HG03442 (cell line): ENCODE measurements around the gene CWC22.
"Not testable (repeated sequence)": the region's sequence is repeated elsewhere in the genome, so short reads cannot be mapped to it uniquely, and the experiment has no call there.

ENCODE experiments used
- ATAC-seq: cut with Tn5 transposase; IDR thresholded peaks from one replicate; pipeline ENCODE4 v1.9.1; 2021; ENCODE audit warnings: mild to moderate bottlenecking, moderate library complexity; ENCODE audit not compliant: unreplicated experiment

Gene CWC22

DNA sequence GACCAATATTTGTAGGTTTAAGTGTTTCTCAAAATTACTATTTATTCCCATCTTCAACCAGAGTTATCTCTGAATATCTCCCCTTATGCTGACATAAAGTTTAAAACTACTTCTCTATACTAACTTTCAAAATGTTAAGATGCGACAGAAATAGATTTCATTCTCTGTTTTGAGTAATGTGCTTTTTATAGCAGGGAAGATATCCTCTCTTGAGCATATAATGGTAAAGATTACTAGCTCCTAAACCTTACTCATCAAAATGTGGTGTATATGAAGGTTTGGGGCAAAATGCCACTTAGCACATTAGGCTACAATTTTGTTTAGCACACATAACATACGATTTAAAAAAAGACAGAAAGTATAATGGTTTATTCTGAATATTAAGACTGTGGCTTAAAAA is 54.4 kb downstream of the CWC22 start:
- ATAC-seq = peak; percentile 65

DNA sequence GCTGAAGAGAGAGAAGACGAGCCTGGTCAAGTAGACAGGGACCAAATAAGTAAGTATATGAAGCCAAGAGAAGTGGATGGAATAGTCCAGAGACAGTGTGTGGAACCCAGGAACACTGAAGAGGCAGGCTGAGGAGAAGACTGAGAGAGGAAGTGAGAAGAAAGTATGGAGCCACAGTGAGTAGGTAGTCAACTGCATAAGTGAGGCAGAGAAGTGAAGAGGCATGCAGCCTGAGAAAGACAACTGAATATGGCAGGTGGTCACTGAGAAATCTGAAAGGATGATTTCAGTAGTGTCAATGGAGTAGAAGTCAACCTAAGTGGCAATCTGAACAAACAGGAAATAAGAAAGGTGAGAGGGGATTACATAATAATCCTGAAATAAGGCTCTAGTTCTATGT is 55.4 kb downstream of the CWC22 start:
- ATAC-seq = peak; percentile 61

DNA sequence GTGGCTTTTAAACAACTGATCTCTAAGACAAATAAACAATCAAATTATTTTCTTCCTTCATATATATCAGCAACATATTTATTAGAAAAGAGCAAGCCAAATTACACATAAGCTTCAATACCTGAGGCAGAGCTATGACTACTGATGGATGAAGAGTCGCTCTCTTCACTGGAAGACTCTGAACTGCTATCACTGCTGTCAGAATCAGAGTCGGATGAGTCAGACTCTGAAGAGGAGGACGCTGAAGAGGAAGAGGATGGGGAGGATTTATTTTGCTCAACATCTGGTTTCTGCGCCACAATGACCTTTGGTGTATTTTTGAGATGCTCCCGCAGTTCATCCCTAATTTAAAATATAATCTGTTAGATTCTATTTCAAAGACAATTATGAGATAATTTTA is 56.7 kb downstream of the CWC22 start:
- ATAC-seq = no peak

DNA sequence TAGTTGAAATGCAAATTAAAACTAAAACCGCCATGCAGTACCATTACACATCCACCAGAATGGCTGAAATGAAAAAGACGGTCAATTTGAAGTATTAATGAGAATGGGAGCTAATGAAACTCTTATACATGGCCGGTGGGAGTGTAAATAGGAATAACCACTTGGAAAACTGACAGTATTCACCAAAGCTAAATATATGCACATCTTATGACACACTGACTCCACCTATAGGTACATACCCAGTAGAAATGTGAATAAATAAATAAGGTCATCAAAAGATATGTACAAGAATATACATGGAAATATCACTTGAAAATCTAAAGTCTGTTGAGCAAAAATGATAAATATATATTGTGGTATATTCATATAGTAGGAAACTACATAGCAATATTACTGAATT is 57.7 kb downstream of the CWC22 start:
- ATAC-seq = no peak

DNA sequence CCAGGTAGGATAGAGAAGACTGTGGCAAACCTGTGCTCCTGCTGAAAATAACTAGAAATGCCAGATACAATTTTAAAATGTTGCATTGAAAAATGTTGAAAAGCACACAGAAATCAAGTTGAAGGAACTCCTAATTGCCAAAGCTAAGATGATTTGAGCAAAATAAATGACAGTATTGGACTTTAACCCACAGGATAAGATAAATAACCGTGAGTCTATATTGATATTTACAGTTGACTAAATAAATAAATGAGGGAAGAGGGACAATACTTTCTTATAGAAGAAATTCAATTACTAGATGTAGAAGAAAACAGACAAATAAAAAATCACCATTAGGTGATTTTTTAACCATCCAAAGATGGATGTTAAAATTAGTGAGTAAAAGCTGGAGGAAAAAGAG is 59.0 kb downstream of the CWC22 start:
- no peak for ATAC-seq

DNA sequence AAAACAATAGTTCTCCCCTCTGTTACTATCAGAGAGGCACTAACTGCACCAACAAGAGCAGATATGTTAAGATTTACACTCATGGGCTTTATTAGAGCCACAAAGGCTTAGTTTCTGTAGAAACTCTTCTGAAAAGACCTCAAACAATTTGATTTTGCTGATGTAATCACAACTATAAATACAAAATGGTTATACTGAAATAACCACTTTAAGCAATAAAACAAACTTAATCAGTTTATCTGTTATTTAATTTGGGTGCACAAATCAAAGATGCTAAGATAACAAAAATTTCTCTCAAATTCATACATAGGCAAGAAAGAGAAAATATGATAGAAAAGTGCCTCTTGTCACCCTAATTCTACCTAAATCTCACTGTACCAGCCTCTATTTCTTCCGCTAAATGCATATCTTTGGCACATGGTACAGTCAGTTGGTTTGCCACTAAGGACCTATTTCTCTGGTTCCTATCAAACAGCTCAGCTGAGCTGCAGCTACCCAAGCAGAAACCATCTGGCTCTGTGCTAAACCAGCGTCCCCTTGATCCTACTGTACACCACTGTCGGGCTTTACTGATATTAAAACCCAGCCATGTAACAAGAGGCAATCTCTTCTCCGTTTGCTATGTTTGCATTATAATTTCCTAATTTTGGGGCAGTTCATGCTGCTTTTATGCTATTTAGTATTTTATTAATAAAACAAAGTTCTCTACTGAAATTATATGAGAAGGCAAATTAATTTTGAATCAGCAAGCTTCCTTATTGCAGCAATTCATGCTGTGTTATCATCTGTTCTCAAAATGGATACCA is 60.1 kb downstream of the CWC22 start:
- no peak for ATAC-seq

DNA sequence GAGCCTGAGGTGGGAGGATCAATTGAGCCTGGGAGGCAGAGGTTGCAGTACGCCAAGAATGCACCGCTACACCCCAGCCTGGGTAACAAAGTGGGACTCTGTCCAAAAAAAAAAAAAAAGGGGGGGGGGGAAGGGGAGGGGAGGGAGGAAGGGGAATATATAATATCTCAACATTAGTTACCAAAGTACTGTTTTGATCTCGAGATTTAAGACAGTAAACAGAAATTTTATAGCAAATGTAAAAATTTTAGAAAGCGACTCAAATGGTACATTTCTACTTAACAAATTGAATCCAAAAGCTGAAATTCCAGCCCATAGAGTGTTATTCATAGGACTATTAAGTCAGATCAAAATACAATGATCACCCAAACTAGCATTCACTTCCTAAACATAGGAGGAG is 60.8 kb downstream of the CWC22 start:
- no peak for ATAC-seq

DNA sequence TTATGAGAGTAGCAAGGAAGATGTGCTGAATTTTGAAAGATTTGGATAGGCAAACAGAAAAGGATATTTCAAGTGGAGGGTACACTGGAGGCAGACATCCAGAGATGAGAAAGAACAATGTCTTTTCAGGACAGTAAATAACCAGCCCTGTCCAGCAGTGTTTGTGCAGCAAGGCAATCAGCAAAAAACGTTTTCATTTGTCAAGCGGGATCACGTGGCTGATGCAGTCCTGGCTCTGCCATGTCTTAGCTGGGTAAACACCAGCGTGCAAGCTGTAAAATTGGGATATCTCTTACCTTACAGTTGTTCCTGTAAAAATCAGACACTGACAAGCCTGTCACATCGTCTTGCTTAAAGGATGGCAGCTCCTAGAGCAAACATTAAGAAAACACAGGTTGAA is 67.8 kb downstream of the CWC22 start:
- no peak for ATAC-seq

DNA sequence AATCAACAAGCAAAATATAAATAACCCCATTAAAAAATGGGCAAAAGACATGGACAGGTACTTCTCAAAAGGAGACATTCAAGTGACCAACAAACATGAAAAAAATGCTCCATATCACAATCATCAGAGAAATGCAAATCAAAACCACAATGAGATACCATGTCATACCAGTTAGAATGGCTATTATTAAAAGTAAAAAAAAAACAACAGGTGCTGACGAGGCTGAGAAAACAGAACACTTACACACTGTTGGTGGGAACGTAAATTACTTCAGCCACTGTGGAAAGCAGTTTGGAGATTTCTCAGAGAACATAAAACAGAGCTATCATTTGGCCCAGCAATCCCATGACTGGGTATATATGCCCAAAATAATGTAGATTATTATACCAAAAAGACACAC is 69.1 kb downstream of the CWC22 start:
- no peak for ATAC-seq

DNA sequence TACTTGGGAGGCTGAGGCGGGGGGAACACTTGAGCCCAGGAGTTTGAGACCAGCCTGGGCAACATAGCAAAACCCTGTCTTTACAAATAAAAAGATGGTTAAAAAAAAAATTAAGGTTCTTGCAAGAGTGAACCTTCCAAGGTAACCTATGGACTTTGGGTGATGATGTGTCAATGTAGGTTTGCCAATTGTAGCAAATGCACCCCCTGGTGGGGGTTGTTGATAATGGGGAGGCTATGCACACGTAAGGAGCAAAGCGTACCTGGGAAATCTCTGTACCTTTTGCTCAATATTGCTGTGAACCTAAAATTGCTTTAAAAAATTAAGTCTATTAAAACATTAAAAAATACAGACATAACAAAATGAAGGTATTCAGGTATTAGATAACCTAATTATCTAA is 70.4 kb downstream of the CWC22 start:
- no peak for ATAC-seq

DNA sequence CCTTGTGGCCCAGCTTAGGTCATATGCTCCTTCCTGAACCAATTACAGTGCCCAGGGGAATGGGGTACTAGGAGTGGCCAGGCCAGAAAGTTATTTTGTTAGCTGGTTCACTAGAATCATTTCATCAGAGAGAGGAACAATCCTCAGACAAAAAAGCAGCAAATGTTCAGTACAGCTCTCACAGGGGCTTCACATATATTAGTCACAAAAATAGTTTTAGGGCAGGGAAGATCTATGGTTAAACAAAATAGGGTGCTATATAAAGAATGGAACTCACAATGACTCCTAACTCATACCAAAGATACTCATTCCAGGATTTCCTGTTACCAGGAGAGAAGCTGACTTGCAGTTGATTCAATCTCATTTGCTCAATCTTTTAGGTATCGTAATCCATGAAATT is 71.0 kb downstream of the CWC22 start:
- no peak for ATAC-seq

DNA sequence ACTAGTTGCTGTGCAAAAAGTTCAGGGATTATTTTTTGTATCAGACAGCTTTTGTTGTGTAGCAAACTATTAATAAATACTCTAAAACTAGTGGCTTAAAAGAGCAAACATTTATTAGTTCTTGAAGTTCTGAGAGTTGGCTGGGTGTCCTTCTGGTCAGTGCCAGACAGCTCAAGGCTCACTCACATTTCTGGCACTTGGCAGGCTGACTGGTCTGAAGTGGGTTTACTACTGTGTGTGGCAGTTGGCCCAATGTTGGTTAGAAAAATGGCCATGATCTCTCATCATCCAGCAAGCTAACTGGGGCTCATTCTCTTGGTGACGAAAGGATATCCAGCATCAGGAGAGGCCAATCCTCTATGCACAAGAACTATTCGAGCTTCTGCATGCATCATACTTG is 74.3 kb downstream of the CWC22 start:
- ATAC-seq = no peak

DNA sequence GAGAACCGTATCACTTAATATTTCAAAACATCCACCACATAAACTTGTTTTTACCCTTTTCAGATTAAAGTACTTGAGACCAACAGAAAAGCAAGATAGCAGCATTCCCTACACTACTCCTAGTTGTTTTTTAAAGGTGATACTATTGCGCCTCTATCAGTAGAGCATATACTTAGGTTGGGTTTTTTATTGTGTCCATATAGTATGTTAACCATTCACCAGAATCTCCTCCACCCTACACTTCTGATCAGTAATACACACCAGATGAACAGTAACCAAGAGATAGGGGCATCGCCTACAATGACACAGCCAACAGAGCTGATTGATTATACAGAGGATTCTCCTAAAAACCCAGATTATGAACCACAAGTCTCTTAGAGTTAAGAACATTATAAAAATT is 75.6 kb downstream of the CWC22 start:
- no peak for ATAC-seq

DNA sequence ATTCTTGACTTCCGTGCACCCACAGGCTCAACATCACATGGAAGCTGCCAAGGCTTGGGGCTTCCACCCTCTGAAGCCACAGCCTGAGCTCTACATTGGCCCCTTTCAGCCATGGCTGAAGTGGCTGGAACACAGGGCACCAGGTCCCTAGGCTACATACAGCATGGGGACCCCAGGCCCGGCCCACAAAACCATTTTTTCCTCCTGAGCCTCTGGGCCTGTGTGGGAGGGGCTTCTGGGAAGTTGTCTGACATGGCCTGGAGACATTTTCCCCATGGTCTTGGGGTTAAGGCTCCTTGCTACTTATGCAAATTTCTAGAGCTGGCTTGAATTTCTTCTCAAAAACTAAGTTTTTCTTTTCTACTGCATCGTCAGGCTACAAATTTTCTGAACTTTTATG is 77.1 kb downstream of the CWC22 start:
- ATAC-seq = not testable (repeated sequence)

DNA sequence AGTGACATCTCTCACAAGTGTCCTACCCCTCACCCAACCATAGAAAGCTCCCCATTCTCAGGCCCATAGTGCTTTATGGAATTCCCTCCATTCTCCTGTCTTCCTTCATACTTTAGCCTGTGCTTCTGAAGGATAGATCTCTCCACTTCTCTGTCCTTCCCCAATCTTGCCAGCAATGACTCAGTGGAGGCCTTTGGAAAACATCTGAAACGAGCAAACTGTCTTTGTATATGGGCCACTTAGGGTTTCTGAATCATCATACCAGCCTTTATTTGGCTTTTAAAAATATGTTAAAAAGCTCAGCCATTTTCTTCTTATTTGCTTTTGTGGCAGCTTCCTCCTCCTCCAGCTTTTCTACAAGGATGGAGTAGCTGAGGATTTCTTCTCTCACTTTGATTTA is 80.1 kb downstream of the CWC22 start:
- no peak for ATAC-seq

DNA sequence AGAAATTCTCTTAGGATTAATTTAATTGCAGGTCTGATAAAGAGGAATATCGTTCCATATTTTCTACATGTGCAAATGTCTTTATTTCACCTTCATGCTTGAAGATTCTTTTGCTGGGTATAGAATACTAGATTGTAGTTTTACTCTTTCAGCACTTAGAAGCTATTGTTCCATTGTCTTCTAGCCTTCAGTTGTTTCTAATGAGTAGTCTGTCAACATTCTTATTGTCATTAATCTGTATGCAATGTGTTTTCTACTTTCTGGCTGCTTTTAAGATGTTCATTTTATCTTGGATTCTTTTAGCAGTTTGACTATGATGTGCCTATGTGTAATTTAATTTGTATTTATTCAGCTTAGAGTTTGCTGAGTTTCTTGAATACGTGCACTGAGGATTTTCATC is 81.4 kb downstream of the CWC22 start:
- ATAC-seq = no peak

DNA sequence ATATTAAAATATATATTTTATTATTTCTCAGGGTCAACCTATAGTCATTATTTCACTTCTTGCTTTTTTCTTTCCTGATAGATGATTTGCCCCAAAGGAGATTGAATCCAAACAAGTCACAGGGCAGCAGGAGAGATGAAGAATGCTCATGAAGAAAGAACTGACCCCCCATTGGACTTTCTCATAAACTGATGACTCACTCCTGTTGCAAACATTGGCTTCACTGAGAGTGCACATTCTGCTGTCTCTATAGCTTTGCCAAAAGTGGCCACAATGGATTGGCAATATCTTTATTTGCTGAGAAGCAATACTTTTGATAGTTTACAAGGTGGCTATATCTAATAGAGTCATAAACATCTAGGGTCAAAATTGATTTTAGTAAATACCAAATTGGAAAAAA is 89.8 kb downstream of the CWC22 start:
- ATAC-seq = no peak

DNA sequence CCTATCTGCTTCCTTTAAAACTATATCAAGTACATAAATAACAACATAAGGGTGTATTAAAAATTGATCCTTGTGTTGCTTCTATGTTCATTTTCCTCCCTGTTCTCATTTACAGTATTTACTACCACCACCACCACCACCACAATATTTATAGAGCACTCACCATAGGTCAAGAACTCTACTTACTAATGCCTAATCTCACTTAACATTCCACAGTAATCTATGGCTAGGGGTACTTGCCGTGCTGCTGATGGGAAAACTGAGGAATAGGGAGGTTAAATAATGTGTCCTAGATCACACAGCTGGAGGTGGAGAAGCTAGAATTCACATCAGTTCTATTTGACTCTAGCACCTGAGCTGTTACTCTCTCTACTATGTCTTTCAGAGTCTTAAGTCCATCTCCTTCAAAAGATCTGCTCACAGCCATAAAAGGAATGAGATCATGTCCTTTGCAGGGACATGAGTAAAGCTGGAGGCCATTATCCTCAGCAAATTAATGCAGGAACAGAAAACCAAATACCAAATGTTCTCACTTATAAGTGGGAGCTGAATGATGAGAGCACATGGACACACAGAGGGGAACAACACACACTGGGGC is 91.6 kb downstream of the CWC22 start:
- no peak for ATAC-seq

DNA sequence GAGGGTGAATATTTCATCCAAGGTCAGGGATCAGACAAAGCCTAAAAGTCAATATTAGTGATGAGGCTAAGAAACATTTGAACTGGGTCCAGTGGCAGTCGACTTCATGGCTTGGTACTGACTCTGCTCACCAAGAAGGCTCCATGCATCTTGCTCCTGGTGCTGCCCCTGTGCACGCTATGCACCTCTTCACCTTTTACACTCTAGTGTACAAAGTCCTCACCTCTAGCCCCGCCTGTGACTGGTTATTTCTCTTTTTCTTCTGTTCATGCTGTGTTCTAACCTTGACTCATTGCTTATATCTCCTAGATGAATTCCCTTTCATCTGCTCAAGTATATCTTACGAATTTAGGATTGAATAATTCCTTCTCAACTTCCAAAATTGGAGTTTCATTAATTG is 93.3 kb downstream of the CWC22 start:
- ATAC-seq = no peak

DNA sequence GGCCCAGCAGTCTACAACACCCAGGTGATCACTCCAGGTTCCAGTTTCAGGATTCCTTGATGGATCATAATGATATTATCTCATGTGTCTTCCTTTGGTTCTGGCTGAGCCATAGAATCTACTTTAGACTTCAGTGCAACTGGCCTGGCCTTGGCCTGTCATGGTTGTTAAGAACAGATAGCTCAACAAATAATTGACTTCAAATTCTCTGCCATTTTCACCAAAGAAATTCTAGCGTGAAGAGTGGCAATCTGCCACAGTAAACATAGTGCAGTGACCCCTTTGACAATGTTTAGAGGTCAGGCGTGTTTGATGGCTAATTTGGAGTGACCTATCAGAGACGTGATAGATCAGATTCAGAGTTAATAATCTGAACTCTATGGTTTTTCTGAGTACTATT is 95.5 kb downstream of the CWC22 start:
- no peak for ATAC-seq

DNA sequence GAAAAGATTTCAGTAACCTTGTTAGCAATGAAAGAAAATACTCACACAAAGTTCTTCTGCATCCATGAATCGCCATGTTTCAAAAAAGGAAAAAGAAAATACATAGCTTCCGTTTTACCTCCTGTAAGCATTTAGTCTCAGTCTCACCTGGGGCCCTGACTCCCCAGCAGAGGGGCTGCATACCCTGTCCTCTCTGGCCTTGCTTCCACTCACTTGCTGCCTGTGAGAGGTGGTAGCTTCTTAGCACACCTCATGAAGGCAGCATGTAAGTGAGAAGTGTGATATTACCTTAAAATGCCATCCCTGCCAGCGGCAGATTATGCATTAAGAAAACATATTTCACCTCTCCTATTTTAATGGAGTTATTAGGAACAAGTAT is 96.4 kb downstream of the CWC22 start:
- ATAC-seq = no peak

DNA sequence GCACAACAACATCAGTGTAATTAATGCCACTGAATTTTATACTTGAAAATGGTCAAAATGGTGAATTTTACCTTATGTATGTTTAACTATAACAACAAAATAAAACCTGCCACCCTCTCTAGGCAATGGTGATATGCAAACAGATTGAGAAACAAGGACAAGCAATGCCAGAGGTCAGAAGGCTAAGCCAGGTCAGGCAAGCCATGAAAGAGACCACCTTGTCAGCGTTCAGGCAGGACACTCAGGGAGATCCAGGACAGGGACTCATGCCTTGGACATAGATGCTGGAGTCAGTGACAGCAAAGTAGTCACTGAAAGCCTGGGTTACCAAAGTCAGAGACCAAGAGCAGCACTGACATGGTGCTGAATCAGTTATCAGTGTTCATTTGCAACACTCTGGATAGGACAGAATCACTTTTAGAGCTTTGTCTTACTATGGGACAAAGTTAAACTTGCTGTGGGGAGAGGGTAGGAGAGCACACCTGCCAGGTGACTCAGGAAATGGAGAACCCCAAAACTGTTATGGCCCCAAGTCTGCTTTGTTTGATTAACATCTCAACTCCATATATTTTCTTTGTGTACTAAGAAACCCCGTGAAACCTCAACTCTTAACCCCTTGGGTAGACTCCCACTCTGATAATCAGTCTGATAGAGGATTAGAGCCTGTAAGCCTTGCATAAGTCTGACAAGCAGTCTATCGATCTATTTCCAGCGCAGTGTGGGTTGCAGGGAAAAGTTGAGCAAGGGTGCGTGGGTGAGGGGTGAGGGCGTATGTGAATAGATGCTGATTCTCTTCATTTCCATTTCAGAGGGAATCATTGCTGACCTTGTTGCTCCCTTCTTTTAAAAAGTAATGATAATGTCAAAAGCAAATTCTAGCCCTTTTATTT is 97.0 kb downstream of the CWC22 start:
- no peak for ATAC-seq
